GM18868 (cell line): Measurements from ENCODE around the gene PTCD2.
"Not testable (repeated sequence)": the region's sequence is repeated elsewhere in the genome, so short reads cannot be mapped to it uniquely, and the experiment has no call there.

ENCODE experiments used
- ATAC-seq: cut with Tn5 transposase; IDR thresholded peaks from one replicate; pipeline ENCODE4 v1.9.1; 2021; ENCODE audit warnings: mild to moderate bottlenecking, moderate library complexity; ENCODE audit not compliant: unreplicated experiment

The PTCD2 gene

GRCh38 chr5:72377910-72378638, 57.9 kb downstream of the PTCD2 start:
- no peak for ATAC-seq

GRCh38 chr5:72378639-72379289, 58.6 kb downstream of the PTCD2 start:
- ATAC-seq: no peak

- no peak for ATAC-seq
Measured at GRCh38 chr5:72379936-72380335, 59.8 kb downstream of the PTCD2 start.

GRCh38 chr5:72380492-72381274, 60.5 kb downstream of the PTCD2 start:
- peak; percentile 82 for ATAC-seq

- no peak for ATAC-seq
Measured at GRCh38 chr5:72383280-72383679, 63.1 kb downstream of the PTCD2 start.

GRCh38 chr5:72383726-72384125, 63.6 kb downstream of the PTCD2 start:
- ATAC-seq: no peak

- ATAC-seq: no peak
Measured at GRCh38 chr5:72386639-72387038, 66.5 kb downstream of the PTCD2 start.

GRCh38 chr5:72387985-72388384, 67.8 kb downstream of the PTCD2 start:
- ATAC-seq: no peak

GRCh38 chr5:72388646-72389045, 68.5 kb downstream of the PTCD2 start:
- no peak for ATAC-seq

- no peak for ATAC-seq
Measured at GRCh38 chr5:72390836-72391235, 70.7 kb downstream of the PTCD2 start.

- no peak for ATAC-seq
Measured at GRCh38 chr5:72392326-72392733, 72.2 kb downstream of the PTCD2 start.

- no peak for ATAC-seq
Measured at GRCh38 chr5:72393052-72393451, 72.9 kb downstream of the PTCD2 start.

GRCh38 chr5:72394688-72395087, 74.5 kb downstream of the PTCD2 start:
- ATAC-seq: peak; percentile 60

- no peak for ATAC-seq
Measured at GRCh38 chr5:72397836-72398235, 77.7 kb downstream of the PTCD2 start.

GRCh38 chr5:72400950-72401349, 80.8 kb downstream of the PTCD2 start:
- no peak for ATAC-seq

- no peak for ATAC-seq
Measured at GRCh38 chr5:72402381-72402890, 82.3 kb downstream of the PTCD2 start.

GRCh38 chr5:72402959-72403628, 82.9 kb downstream of the PTCD2 start:
- ATAC-seq: no peak

- not testable (repeated sequence) for ATAC-seq
Measured at GRCh38 chr5:72404771-72405170, 84.6 kb downstream of the PTCD2 start.

GRCh38 chr5:72407078-72407477, 86.9 kb downstream of the PTCD2 start:
- ATAC-seq: no peak

- ATAC-seq: no peak
Measured at GRCh38 chr5:72407541-72407940, 87.4 kb downstream of the PTCD2 start.

GRCh38 chr5:72408127-72408526, 88.0 kb downstream of the PTCD2 start:
- ATAC-seq: no peak
